Cerebellar nuclear complex (tissue), 1 donor: ENCODE data around the gene ZFAND3.
"Not testable (repeated sequence)": the region's sequence is repeated elsewhere in the genome, so short reads cannot be mapped to it uniquely, and the experiment has no call there.

Source experiments
- DNase-seq, 2 experiments: peaks; one replicate each; lab custom pipeline; 2025; lab: John Stamatoyannopoulos, UW

The ZFAND3 gene

DNA sequence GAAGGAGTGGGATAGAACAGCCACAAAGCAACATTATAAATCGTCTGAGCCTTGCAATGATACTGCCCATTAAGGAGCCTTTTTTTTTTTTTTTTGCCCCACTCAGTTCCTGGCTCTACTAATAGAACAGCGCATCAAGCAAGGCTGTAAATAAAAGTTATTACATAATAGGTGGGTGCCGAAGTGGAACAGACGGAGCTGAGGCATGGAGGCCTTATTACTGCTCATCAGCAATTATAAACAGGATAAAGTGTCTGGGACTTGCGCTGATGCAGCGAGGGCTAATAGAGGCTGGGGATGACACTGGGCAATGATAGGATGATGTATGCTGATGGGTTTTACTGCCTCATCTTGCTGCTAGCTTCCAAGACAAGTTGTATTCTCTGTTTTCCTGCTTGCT lies 272.1 kb downstream of the ZFAND3 start:
- DNase-seq, result no peak

DNA sequence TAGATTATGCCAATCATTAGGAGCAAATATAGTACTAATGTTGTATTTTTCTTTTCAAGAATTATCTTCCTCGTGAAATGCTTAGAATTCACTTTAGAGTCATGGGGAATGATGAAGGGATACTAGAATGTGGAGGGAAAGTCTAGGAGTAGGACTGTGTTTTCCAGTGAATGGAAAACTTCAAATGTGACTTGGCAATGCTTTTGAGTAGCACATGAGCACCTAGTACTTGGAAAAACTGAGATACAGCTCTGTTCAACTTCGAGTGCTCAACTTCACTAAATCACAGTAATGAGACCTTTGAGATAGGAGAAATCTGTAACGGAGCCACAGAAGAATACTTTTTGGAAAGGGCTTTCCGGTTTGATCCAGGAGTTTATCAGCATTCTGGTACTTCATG lies 272.9 kb downstream of the ZFAND3 start:
- no peak for DNase-seq

DNA sequence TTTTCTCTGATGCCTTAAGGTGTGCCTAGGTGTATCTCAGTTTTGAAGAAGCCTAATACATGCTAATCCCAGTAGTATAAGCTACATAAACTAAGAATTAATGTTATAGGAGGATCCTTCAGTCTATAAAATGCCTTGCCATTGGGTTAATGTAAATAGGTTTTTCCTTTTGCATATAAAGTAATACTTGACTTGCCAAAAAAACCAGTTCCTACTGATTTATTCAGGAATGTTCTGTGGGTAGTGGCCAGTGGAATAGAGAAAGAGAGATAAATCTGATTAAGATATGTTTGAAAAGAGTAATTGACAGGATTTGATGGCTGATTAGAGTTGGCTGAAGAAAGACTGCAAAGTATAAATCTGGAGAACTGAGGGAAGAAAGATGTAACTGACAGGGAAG lies 273.4 kb downstream of the ZFAND3 start:
- no peak for DNase-seq

DNA sequence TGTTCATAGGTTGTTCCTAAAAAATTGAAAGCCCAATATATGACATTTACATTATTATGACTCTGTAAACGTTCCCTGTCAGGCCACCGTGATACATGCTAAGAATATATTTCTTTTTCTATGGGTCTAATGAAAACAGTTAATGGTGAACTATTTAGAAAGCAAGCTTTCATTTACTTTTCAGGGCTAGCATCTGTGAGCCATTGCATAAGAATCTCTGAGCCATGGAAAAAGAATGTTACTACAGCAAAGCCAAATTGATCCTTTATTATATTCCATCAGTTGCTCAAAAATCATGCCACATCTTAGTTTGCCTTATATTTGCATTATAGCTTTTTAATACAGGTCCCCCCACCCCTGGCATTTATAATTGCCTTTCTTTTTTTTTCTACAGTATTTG lies 275.5 kb downstream of the ZFAND3 start:
- no peak for DNase-seq

DNA sequence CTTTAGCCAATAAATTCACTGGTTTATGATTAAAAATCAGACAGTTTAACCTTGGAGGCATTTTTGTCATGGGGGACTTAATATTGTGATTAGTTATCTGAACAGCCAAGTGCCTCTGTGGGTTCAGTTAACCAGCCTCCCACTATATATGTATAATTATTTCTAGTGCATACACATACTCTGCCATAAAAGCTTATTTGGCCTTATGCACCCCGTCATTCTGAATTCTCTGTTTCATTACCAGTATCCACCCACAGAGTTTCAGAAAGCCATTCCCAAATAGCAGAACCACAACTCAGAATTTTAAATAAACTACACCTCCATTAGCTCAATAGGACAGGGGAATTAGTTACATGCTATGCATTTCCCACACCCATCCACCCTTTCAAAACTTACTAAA lies 279.7 kb downstream of the ZFAND3 start:
- DNase-seq, result no peak

DNA sequence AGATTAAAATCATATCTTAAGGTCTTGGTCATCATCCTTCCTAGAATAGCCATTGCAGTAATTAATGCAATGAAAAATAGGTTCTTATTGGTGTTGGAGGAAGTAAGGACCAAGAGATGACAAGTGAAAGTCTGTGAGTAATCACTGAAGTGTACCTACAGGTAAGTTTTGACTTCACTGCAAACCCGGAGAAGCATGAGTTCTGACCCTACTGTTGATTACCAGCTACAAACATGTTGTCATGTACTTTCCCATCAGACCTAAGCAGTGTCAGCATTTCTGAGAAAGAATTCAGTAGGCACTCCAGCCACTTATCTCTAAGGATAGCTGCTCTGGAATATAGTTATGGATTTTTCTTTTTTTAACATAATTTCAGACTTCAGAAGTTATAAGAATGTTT lies 280.9 kb downstream of the ZFAND3 start:
- DNase-seq, result no peak

DNA sequence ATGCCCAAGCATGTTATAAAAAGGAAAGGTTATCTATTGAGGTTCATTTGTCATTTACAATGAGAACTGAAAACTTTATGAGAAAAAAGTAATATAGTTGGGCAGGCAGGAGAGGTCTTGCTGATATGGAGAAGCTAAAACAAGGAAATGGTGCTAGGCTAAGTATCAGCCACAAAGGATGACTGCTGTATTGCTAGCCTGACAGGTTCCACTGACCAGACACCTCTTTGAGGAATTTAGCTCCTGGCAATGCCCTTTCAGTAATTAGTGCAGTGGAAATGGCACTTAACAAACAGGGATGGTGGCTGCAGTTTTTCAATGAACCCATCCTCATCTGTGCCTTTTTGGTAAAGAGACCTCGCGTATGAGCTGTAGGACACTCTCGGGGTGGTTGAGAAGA lies 284.4 kb downstream of the ZFAND3 start:
- DNase-seq, result no peak

DNA sequence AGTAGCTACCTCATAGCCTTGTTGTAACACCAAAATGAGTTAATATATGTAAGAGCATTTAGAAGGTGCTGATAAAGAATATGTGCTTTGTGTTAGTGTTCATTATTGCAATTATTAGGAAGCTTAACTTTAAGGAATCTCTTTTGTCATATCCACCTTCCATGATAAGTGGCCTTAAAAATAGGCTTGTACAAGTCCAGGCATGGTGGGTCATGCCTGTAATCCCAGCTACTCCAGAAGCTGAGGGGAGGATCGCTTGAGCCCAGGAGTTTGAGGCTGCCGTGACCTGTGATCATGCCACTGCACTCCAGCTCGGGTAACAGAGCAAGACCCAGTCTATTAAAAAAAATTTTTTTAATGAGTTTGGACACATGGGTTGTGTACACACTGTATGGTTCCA lies 285.5 kb downstream of the ZFAND3 start:
- no peak for DNase-seq

DNA sequence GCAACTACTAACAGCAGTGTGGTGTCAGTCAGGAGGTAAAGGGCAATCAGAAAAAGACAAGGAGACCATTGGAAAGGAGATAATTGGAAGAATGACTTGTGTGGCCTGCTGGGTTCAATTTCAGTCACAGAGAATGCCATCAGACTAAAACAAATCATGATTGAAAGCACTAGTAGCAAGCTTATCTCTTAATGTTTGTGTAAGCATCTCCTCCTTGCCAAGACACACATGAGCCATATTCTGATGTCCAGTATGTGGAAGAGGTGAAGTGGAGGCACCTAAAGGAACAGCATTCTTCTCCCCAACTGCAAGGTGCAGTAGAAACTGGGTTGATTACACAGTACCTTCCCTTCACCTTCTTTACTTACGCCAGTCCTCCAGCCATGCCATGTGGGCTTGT lies 287.5 kb downstream of the ZFAND3 start:
- no peak for DNase-seq

DNA sequence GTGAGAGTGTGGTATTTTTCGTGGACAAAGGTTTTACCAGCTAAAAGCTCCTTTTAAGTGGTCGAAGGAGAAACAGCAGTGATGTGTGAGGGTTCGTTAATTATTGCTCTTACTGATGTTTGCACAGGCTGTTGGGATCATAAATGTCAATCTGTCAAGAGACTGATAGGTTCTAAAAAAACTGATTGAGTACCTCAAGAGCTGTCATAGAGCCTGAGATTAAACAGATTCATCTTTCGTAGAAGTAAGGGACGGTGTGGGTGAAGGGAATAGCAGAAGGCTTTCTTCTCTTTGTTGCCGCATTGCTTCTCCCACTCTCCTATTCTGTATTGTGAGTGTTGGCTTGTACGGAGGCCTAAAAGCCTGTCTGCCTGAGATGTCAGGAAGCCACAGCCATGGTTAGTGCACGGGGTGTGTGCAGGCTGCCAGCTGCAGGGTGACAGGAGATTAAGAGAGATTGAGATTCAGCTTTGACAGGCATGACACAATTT lies 291.0 kb downstream of the ZFAND3 start:
- no peak for DNase-seq

DNA sequence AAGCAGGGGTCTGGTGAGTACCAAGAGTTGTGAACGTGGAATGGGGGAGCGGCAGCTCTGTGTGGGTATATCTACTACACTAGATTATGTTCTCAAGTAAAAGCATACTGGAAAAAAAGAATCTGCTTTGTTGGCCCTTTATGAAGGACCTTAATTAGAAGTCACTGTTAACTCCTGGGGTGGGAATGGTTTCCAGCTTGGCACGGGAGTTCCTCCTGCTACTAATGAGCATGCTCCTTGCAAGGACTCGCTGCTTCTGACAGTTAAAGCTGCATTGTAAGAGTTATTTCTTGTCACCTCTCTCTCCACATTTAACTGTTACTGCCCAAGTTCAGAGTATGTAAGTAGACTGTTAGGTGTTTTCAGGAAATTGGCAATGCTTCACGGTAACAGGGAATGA lies 292.7 kb downstream of the ZFAND3 start:
- DNase-seq, result no peak

DNA sequence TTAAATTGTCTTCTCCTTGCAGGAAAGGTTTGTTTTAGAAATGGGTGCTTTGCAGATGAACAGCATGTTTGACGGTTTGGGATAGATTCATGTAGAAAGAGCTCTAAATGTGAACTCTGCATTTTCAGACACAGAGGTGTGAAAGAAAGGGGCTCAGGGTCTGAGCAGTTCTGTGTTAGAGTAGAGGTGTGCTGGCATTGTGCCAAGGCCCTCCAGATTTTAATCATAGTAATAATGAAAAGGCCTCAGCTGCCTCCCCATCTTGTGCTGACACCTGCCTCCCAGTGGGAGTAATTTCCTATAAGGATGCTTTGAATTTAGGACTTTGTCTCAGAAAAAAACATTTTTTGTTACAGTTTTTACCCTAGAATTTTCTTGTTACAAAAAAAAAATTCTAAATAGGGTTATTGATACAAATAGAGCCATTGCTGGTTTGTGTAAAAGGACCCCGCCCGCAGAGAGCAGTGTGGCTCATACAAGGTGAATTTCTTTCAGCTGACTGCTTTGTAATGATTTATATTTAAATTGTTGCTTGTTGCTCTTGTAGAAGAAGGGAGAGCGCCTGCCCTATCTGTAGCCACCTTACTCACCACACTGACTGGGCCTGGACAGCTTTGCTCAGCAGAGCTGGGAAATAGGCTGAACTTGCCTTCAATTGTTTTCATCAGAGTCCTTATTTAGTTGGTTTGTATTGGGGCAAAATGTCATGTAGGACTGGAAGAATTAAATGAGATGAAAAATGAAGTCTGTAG lies 294.5 kb downstream of the ZFAND3 start:
- DNase-seq, result no peak

DNA sequence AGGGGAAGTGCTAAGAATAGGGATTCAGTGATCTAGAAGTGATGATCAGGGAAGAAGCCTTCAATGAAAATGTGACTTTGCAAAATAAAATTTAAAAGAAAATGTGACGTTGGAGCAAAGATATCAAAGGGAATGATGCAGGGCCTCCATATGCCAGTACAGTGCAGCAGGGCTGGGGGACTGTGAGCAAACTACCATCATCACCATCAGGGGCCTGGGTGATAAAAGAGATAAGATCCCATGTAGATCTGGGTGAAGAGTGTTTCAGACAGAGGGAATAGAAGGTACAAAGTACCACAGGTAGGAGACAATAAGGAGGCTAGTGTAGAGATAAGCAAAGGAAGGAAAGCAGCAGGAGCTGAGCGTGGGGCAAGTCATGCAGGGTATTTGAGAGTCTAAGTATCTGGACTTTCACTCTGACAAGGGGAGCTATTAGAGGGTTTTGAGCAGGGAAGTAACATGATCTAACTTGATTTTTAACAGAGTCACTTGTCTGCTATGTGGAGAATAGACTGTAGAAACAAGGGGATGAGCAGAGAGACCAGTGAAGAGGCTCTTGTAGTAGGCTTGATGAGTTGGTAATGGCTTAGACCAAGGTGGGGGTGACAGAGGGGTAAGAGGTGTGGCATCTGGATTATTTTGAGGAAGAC lies 295.6 kb downstream of the ZFAND3 start:
- no peak for DNase-seq

DNA sequence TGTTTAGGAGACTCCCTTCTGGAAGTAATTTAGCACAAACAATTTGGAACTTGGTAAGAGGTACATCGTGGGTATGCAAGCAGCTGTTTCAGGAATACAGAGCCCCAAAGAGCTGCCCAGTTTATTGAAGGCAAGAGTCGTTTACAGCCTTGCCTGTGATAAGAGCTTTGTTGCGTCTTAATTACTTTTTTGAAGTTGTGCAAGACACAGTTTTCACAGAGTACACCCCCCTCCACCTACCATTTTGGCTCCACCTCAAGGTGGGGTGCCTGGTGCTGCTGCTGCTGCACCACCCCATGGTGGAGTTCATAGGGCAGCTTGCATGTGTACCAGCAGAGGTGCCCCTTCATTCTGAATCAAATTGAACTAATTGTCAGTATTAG lies 296.1 kb downstream of the ZFAND3 start:
- no peak for DNase-seq

DNA sequence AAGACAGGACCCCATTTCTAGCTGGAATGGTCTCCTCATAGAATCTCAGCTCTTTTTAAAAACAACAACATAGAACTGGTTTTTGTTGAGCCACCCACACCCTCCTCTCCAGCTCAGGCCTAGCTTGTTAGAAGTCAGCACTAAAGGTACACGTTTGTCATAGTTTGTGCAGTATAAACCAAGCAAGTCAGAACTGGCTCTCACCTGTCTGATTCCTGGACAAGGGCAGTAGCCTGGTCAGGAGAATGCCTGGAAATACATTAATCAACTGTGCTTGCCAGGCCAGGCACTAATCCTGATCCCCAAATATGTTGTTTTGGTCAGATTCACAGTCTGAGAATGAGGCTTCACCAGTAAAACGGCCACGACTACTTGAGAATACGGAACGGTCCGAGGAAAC lies 296.7 kb downstream of the ZFAND3 start:
- no peak for DNase-seq

DNA sequence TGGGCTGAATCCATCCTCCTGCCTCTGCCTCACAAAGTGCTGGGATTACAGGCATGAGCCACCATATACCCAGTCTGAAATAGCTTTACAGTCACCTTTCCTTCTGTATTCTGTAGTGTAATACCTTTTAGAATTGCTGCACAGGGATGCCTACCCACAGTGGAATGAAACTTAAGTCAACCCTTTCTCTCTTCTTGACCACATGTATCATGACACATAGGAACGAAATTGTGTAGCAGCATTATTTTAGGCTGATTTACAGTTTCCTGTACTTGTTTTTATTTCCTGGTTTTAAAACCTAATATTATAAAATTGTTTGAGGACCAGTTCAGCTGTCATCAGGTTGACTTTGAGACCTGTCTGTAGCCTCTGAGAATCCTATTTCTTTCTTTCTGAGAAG lies 297.8 kb downstream of the ZFAND3 start:
- no peak for DNase-seq

DNA sequence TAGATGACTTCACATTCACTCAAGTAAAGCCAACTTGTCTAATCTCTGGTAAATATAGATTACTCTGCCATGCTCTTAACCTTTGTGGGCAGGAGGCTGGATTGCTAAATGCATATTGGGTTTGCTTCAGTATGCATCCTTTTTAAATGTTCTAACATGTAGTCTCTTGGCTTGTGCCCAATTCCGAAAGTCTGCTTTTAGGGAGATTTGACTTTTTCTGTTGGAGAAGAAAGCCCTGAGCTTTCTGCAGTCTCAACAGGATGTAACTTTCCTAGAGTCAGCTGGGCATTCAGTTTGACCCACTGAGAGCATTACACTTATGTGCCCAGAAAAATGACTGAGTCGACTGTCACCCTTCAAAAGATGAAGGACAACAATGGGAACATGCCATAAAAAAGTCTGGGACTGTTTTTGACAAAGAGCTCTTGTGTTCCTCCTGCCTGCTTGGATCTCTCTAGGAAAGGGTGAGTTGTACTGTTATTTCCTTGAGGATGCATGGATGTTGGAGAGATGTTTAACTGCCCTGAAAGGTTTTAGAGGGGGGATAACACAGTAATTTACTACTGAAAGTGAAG lies 299.4 kb downstream of the ZFAND3 start:
- DNase-seq, result no peak

DNA sequence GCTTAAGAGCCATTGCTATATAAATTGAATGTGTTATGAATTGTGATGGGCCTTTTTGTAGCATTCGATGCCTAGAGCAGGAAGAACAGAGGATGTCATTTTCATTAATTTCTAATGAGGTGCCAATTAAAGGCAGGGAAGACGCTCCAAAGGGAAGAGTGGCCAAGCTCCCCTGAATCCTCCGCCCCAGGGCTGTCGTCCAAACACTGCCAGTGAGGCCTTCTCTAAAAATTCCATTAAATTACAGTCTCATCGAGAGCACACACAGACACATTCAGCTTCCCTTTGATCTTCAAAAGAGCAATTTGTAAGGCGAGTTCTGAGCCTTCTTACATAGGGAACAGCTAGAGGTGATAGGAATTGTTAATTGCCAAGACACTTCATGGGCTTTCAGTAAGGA lies 300.0 kb downstream of the ZFAND3 start:
- no peak for DNase-seq

DNA sequence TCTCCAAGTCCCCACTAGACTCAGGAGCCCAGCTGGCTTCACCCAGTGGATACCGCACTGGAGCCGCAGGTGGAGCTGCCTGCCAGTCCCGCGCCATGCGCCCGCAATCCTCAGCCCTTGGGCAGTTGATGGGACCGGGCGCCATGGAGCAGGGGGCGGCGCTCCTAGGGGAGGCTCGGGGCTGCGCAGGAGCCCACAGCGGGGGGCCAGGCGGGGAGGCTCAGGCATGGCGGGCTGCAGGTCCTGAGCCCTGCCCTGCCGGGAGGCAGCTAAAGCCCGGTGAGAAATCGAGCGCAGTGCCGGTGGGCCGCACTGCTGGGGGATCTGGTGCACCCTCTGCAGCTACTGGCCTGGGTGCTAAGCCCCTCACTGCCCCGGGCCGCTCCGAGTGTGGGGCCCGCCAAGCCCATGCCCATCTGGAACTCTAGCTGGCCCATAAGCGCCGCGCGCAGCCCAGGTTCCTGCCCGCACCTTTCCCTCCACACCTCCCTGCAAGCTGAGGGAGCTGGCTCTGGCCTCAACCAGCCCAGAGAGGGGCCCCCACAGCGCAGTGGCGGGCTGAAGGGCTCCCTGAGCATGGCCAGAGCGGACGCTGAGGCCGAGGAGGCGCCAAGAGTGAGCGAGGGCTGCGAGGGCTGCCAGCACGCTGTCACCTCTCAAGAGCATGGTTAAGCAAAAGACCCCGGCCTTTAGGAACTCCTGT lies 304.8 kb downstream of the ZFAND3 start:
- not testable (repeated sequence) for DNase-seq

DNA sequence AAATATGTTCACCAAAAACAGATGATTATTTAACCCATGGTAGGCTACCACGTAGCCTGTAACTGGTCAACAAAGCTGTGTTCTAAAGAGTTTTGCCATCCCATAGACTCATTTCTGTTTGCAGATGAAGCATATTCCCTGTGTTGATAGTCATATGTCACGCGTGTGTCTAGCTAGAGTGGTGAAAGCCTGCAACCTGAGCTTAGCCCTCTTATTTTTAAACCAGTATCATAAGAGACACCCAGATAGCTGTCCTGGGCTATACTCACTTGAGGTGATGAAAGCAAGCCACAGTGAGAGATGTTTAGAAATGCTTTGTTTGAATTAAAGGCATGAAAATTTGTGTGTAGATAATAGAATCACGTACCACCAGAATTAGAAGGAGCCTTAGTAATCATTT lies 307.8 kb downstream of the ZFAND3 start:
- no peak for DNase-seq

DNA sequence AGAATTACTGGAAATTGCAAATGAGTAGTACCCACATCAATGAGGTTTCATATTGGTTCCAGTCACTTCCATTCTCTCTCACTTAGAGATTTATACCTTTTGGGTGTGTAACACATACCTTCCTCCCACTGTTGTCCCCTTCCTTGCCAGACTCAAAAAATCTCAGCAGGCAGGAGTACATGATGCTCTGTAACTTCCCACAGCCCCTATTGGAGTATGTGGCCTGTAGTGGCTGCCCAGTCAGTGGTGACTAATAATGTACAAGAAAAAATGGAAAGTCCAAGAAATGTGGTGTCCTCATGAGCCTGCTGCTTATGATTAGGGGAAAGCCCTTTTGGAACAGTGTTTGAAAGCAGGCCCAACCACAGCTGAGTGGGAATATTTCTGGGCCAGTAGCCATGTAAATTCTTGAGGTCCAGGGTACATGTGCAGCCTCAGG lies 312.0 kb downstream of the ZFAND3 start:
- DNase-seq, result no peak

DNA sequence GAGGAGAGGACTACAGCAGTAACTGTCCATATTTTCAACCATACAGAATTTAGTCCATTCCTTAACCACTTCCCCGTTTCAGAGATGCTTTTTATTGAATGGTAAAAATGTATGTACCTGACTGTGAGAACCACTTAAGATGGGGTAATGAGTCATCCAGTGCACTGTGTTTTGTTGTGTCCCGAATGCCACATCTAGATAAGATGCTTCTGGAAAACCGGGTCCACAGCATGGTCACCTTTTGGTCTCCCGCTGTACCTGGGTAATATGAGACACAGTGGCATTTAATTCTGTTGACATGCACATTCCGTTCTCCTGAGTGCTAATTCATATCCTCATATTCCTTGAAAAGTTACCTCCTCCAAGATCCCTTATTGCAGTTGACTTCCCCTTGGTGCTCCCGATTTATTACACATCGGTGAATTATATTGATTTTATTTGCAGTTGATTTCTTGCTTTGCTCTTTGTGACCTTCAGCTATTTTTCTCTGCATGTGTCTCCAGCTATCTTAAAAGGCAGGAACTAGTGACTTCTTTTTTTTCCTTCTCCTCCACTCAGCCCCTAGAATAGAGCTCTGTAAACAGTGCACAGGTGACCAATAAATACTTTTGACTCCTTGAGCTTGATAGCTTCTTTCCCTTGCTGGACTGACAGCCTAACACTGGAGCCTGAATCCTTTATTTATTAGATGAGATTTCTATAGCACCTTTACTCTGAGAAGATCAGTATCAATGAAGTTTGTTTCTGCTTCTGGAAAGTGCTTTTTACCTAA lies 314.6 kb downstream of the ZFAND3 start:
- no peak for DNase-seq
